Keratinocyte (primary cell): ENCODE measurements around the gene NFYA.

Experiments used
- EZH2 ChIP-seq: IDR thresholded peaks from one replicate; pipeline ENCODE4 v1.6.1; 2012; ENCODE audit warnings: inconsistent platforms, mild to moderate bottlenecking, low read length, moderate library complexity
- TF ChIP-seq, protein P1 (sequence below), 3 experiments: IDR thresholded peaks in 1 of 3; conservative IDR thresholded peaks in 1 of 3; optimal IDR thresholded peaks in 1 of 3; 2 replicates in 2 of 3; 3 replicates in 1 of 3; pipeline versions ENCODE3 to v1.5.1; 2011; ENCODE audit warnings: low read length in 3 of 3, mild to moderate bottlenecking in 3 of 3, moderate library complexity in 2 of 3, control low read depth in 1 of 3, inconsistent platforms in 1 of 3; ENCODE audit not compliant: insufficient read depth in 2 of 3; ENCODE audit errors: extremely low read depth in 1 of 3

DNA sequence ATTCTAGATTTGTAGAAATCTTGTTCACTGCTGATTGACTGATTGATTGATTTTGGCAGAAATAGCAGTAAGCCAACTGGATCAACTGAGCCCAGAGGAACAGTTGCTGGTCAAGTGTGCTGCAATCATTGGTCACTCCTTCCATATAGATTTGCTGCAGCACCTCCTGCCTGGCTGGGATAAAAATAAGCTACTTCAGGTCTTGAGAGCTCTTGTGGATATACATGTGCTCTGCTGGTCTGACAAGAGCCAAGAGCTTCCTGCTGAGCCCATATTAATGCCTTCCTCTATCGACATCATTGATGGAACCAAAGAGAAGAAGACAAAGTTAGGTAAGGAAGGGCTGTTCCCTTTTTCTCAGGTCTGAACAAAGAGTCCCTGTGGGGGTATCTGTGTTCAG, 50.1 kb downstream of the NFYA start:
- TF ChIP-seq, protein P1, sequence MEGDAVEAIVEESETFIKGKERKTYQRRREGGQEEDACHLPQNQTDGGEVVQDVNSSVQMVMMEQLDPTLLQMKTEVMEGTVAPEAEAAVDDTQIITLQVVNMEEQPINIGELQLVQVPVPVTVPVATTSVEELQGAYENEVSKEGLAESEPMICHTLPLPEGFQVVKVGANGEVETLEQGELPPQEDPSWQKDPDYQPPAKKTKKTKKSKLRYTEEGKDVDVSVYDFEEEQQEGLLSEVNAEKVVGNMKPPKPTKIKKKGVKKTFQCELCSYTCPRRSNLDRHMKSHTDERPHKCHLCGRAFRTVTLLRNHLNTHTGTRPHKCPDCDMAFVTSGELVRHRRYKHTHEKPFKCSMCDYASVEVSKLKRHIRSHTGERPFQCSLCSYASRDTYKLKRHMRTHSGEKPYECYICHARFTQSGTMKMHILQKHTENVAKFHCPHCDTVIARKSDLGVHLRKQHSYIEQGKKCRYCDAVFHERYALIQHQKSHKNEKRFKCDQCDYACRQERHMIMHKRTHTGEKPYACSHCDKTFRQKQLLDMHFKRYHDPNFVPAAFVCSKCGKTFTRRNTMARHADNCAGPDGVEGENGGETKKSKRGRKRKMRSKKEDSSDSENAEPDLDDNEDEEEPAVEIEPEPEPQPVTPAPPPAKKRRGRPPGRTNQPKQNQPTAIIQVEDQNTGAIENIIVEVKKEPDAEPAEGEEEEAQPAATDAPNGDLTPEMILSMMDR (optimal IDR thresholded peaks at IDR 0.05 in 1 of 3, IDR thresholded peaks at IDR 0.05 in 1 of 3, conservative IDR thresholded peaks at IDR 0.05 in 1 of 3; ENCODE audit: extremely low read depth in 1 of 3, insufficient read depth in 2 of 3, low read length in 3 of 3), result no peak
- TF ChIP-seq EZH2, result no peak
